Fibroblast of lung (primary cell): ENCODE measurements around the gene NECAP2. TPM values are rescaled to one million over a fixed set of nuclear protein-coding genes. Genes with fewer than 3 reads are reported as not detected.
"Not testable (repeated sequence)": the region's sequence is repeated elsewhere in the genome, so short reads cannot be mapped to it uniquely, and the experiment has no call there.

Experiments
- DNase-seq, 2 donors: peaks; one replicate each; pipeline versions ENCODE4 v3.0.0 to v3.0.0-alpha.2; 2010; ENCODE audit warnings: low read depth in 2 of 2
- H2AFZ ChIP-seq: 2 replicates; pipeline ENCODE4 v1.5.1; 2012; ENCODE audit warnings: low read length, control low read depth, inconsistent platforms
- H3K27ac ChIP-seq: 2 replicates; pipeline ENCODE4 v1.5.1; 2011; ENCODE audit warnings: low read length, control low read depth; ENCODE audit not compliant: insufficient read depth
- H3K27me3 ChIP-seq: 2 replicates; pipeline ENCODE4 v1.5.1; 2011; ENCODE audit warnings: mild to moderate bottlenecking, low read length; ENCODE audit not compliant: control insufficient read depth, insufficient read depth
- H3K36me3 ChIP-seq: 2 replicates; pipeline ENCODE4 v1.5.1; 2011; ENCODE audit warnings: low read length; ENCODE audit not compliant: control insufficient read depth, insufficient read depth
- H3K4me1 ChIP-seq: 2 replicates; pipeline ENCODE4 v1.5.1; 2011; ENCODE audit warnings: low read length; ENCODE audit not compliant: control insufficient read depth, insufficient read depth; ENCODE audit errors: extremely low read depth
- H3K4me2 ChIP-seq: 2 replicates; pipeline ENCODE4 v1.5.1; 2011; ENCODE audit warnings: low read length, control low read depth; ENCODE audit not compliant: insufficient read depth; ENCODE audit errors: extremely low read depth
- H3K4me3 ChIP-seq, 4 experiments: fragments of 200-600 bp in 1 of 4; sonication (generic) in 1 of 4; replicated peaks in 1 of 4; 2 replicates each; pipeline ENCODE4 v1.5.1; 2011 to 2016; ENCODE audit warnings: low read length in 4 of 4, low read depth in 3 of 4, mild to moderate bottlenecking in 3 of 4, control low read depth in 2 of 4, inconsistent platforms in 1 of 4, mixed read lengths in 1 of 4; ENCODE audit not compliant: insufficient read depth in 1 of 4; ENCODE audit errors: control extremely low read depth in 1 of 4
- H3K79me2 ChIP-seq: 2 replicates; pipeline ENCODE4 v1.5.1; 2012; ENCODE audit warnings: mild to moderate bottlenecking, low read length, inconsistent platforms; ENCODE audit not compliant: control insufficient read depth, insufficient read depth
- H3K9ac ChIP-seq: 2 replicates; pipeline ENCODE4 v1.5.1; 2011; ENCODE audit warnings: mild to moderate bottlenecking, low read length, control low read depth; ENCODE audit not compliant: insufficient read depth
- H3K9me3 ChIP-seq: 2 replicates; pipeline ENCODE4 v1.5.1; 2012; ENCODE audit warnings: low read depth, low read length; ENCODE audit not compliant: control insufficient read depth, insufficient read depth
- H4K20me1 ChIP-seq: 2 replicates; pipeline ENCODE4 v1.5.1; 2011; ENCODE audit warnings: low read length; ENCODE audit not compliant: control insufficient read depth, insufficient read depth; ENCODE audit errors: extremely low read depth
- CTCF ChIP-seq, 2 donors: IDR thresholded peaks in 1 of 2; conservative IDR thresholded peaks in 1 of 2; 1 replicate in 1 of 2; 2 replicates in 1 of 2; pipeline ENCODE4 v1.5.1; 2011 to 2012; ENCODE audit warnings: low read length in 2 of 2, control low read depth in 1 of 2, inconsistent platforms in 1 of 2, low read depth in 1 of 2, mild to moderate bottlenecking in 1 of 2
- EZH2 ChIP-seq: IDR thresholded peaks from 2 replicates; pipeline ENCODE4 v1.5.1; 2012; ENCODE audit warnings: low read length, control low read depth, mild to moderate bottlenecking; ENCODE audit errors: missing control alignments
- polyA plus RNA-seq, 2 donors: library from polyadenylated mRNA; depleted of rRNA in 1 of 2; stranded (reverse) in 1 of 2; unstranded in 1 of 2; fragments of >200 nt; gene quantifications; 2 replicates each; pipeline ENCODE4 v1.2.1, GENCODE V29; 2011 to 2012; ENCODE audit warnings: missing spikeins in 1 of 2
- total RNA-seq: library from RNA; depleted of rRNA; stranded (reverse); fragments of >200 nt; gene quantifications from 2 replicates; pipeline ENCODE4 v1.2.1, GENCODE V29; 2014

NECAP2 gene
- total and polyA plus RNA-seq, 2 donors (not counting 1 experiment from before 2014, with no cell fraction given), result 83.9 to 97.0 TPM

DNA sequence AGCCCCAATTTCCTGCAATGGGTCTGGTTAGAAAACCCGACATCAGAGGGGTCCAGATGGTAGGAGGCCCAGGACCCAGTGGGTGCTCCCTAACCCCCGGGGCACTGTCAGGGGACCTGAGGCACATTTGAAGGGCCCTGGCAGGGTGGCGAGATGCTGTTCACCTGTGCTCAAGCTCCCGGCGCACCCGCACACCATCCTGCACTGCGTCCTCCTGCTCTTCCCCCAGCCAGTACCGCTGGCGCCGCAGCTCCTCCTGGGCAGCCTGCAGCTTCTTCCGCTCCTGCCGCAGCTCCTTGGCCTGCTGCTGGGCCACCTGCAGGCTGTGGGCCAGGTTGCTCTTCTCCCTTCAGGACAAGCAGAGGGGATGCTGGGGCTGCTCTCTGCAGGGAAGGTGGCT is 37.6 kb downstream of the NECAP2 start:
- Histone ChIP-seq H3K9me3 (no peaks in the 10 kb centered on the region), H3K36me3 (peaks cover 11% of the 10 kb centered on the region), H4K20me1 (no peaks in the 10 kb centered on the region), H3K79me2 (no peaks in the 10 kb centered on the region), H3K4me2 (no peak overlapping the region), H3K4me3 (no peak overlapping the region), H3K9ac (no peak overlapping the region), H3K4me1 (no peaks in the 10 kb centered on the region), H3K27me3 (no peaks in the 10 kb centered on the region), H3K27ac (no peak overlapping the region), H2AFZ (no peak overlapping the region)
- TF ChIP-seq EZH2, result no peak
- no peak for TF ChIP-seq CTCF (conservative IDR thresholded peaks at IDR 0.05 in 1 of 2, IDR thresholded peaks at IDR 0.05 in 1 of 2; ENCODE audit: low read depth in 1 of 2, low read length in 2 of 2)
- DNase-seq, result no peak

GRCh38 chr1:16483146-16483545 is 42.6 kb downstream of the NECAP2 start:
- not testable (repeated sequence) for H2AFZ ChIP-seq, H3K4me2 ChIP-seq, H4K20me1 ChIP-seq, H3K27me3 ChIP-seq, H3K27ac ChIP-seq, H3K9me3 ChIP-seq, H3K4me3 ChIP-seq, H3K79me2 ChIP-seq, H3K4me1 ChIP-seq, H3K9ac ChIP-seq, DNase-seq
- peaks cover 10% of the 10 kb centered on the region for H3K36me3 ChIP-seq

DNA sequence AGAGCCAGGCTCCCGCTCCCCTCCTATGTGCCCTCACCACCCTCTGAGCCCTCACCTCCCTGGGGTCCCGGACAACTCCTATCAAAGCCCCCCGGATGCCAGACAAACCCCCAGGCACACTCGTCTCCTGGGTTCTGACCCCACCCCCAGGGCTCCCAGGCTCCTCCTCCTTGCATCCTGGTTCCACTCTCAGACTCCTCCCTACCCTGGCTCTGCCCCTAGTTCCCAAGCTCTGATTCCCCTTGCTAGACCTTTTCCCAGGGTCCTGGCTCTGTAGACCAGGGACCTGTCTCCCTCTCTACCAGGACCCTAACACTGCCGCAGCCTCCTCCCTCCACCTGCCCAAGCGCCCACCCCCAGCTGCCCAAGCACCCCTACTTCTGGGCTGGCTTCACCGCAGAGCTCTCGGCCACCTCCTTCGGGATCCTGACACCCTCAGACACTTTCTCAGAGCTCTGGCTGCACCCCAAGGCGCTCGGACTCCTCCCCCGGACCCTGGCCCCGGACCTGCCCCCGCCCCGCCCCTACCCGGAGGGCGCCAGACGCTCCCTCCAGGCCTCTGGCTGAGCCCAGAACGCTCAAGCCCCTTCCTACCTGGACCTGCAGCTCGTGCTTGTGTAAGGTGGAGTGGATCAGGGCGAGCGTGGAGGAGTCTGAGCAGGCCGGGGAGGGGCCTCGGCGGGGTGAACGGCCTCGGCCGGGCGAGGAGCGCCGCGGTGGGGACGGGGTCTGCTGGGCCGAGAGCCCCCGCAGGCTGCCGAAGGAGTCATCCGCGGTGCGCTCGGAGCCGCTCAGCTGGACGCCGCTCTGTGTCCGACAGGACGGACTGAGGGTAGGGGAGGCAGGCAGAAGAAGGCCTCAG is 43.3 kb downstream of the NECAP2 start:
- not testable (repeated sequence) for H3K9me3 ChIP-seq, H3K27me3 ChIP-seq, H4K20me1 ChIP-seq, H3K4me2 ChIP-seq, H3K36me3 ChIP-seq, H3K9ac ChIP-seq, H3K79me2 ChIP-seq, H3K4me3 ChIP-seq, DNase-seq, H2AFZ ChIP-seq, H3K27ac ChIP-seq, H3K4me1 ChIP-seq

GRCh38 chr1:16484501-16484835 is 43.9 kb downstream of the NECAP2 start:
- H3K4me1 ChIP-seq, result no peaks in the 10 kb centered on the region
- H3K36me3 ChIP-seq, result peaks cover 6% of the 10 kb centered on the region
- no peaks in the 10 kb centered on the region for H3K9me3 ChIP-seq
- no peaks in the 10 kb centered on the region for H4K20me1 ChIP-seq
- H2AFZ ChIP-seq, result no peak overlapping the region
- no peak overlapping the region for H3K4me2 ChIP-seq
- no peak for DNase-seq
- no peaks in the 10 kb centered on the region for H3K27me3 ChIP-seq
- no peak overlapping the region for H3K9ac ChIP-seq
- no peaks in the 10 kb centered on the region for H3K79me2 ChIP-seq
- no peak overlapping the region for H3K27ac ChIP-seq
- TF ChIP-seq EZH2 (no peak), CTCF (conservative IDR thresholded peaks at IDR 0.05 in 1 of 2, IDR thresholded peaks at IDR 0.05 in 1 of 2; ENCODE audit: low read depth in 1 of 2, low read length in 2 of 2) (no peak)
- H3K4me3 ChIP-seq, result no peak overlapping the region
